ENCODE measurements around the gene AKAP13. TPM values are rescaled to one million over a fixed set of nuclear protein-coding genes. Genes with fewer than 3 reads are reported as not detected.

AKAP13 gene
- total and polyA plus RNA-seq, 3 donors from 2014 or later: 79.5 to 207 (median 187) TPM

DNA sequence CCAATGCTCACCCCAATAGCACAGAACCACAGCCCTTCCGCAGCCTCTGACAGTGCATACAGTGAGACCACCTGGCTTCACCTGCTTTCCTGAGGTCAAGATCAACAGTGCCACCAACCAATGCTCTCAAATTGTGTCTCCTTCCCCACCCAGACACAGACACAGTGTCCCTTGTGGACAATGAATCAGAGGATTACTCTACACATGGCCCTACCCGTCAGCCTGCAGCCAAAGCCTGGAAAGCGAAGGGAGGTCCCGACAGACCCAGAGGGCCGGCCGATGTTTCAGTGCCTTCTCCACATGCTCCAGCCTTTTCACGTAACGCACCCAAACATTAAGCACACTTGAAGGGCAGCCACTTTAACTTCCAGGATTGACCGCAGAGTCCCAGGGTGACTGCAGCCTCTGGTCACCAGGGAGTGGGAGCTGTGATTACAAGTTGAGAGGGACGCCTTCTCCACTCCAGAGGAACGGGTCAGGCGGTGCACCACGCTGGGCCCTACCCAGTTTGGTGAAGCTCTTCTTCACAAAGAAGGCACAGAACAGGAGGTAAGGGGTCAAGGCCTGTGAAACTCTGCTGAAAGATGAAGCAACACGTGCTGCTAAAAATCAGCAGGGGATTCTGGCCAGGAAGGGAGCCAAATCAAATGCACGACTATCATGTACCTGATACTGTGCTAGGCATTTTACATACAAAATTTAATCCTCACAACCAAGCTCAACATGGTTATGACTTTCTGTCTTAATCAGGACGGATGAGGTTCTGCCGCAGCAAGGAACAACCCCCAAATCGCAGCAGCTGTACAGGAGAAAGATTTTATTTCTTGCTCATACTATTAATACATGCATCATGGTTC is 397.1 kb downstream of the AKAP13 start:
- H3K36me3 ChIP-seq (ENCODE audit: low read depth, missing control alignments): no peaks in the 10 kb centered on the region
- no peak overlapping the region for H3K27ac ChIP-seq
- H3K4me1 ChIP-seq: peaks cover 27% of the 10 kb centered on the region
- intact Hi-C loops (cut with DNase I; ENCODE audit: low total_unique reads): no loop called here
- no peak for TF ChIP-seq CTCF (IDR thresholded peaks at IDR 0.05)
- 66 to 72% methylated on average over 17 to 18 of the region's 18 CpGs for WGBS, 2 donors
- H3K27me3 ChIP-seq: no peaks in the 10 kb centered on the region
- no peak for DNase-seq
- no peaks in the 10 kb centered on the region for H3K9me3 ChIP-seq
- H3K4me3 ChIP-seq: no peak overlapping the region

- no peak for TF ChIP-seq POLR2A (IDR thresholded peaks at IDR 0.05)
- no peak for TF ChIP-seq CTCF (IDR thresholded peaks at IDR 0.05)
- peak; percentile 54 for DNase-seq
- intact Hi-C loops (cut with DNase I; ENCODE audit: low total_unique reads): no loop called here
- Histone ChIP-seq H3K4me3 (no peak overlapping the region), H3K9me3 (no peaks in the 10 kb centered on the region), H3K4me1 (peaks cover 27% of the 10 kb centered on the region), H3K27me3 (no peaks in the 10 kb centered on the region), H3K36me3 (ENCODE audit: low read depth, missing control alignments) (no peaks in the 10 kb centered on the region), H3K27ac (peak overlapping the region in 1 of 2 donors; percentile 24)
- WGBS, 2 donors: 68 to 83% methylated on average over 8 to 10 of the region's 10 CpGs
Measured at GRCh38 chr15:85778107-85778776, 397.8 kb downstream of the AKAP13 start.

- intact Hi-C loops (cut with DNase I; ENCODE audit: low total_unique reads): no loop called here
- WGBS, 2 donors: 96 to 97% methylated on average over 1 of the region's 1 CpG
- DNase-seq: no peak
- H3K4me1 ChIP-seq: peaks cover 27% of the 10 kb centered on the region
- no peaks in the 10 kb centered on the region for H3K27me3 ChIP-seq
- no peaks in the 10 kb centered on the region for H3K36me3 ChIP-seq (ENCODE audit: low read depth, missing control alignments)
- TF ChIP-seq CTCF (IDR thresholded peaks at IDR 0.05) (no peak), POLR2A (IDR thresholded peaks at IDR 0.05) (no peak)
- H3K4me3 ChIP-seq: no peak overlapping the region
- no peaks in the 10 kb centered on the region for H3K9me3 ChIP-seq
- H3K27ac ChIP-seq: no peak overlapping the region
Measured at GRCh38 chr15:85779249-85779648, 398.8 kb downstream of the AKAP13 start.

- intact Hi-C loops (cut with DNase I; ENCODE audit: low total_unique reads): no loop called here
- TF ChIP-seq CTCF (IDR thresholded peaks at IDR 0.05) (no peak), POLR2A (IDR thresholded peaks at IDR 0.05) (no peak)
- Histone ChIP-seq H3K36me3 (ENCODE audit: low read depth, missing control alignments) (no peaks in the 10 kb centered on the region), H3K4me1 (peaks cover 31% of the 10 kb centered on the region), H3K27ac (peak overlapping the region in 1 of 2 donors; percentile 3), H3K9me3 (no peaks in the 10 kb centered on the region), H3K27me3 (no peaks in the 10 kb centered on the region), H3K4me3 (no peak overlapping the region)
- 71 to 74% methylated on average over 8 of the region's 8 CpGs for WGBS, 2 donors
- DNase-seq: no peak
Measured at GRCh38 chr15:85780225-85780985, 400.0 kb downstream of the AKAP13 start.

Measured in testis (tissue), 3 donors.